Midbrain (tissue), 1 donor: ENCODE results near the gene B4GALT4.
A peak's percentile ranks its signal among the peaks of the same experiment; 100 is the strongest.

Experiments used
- DNase-seq: peaks from one replicate; lab custom pipeline; 2025; lab: John Stamatoyannopoulos, UW

The B4GALT4 gene

DNA sequence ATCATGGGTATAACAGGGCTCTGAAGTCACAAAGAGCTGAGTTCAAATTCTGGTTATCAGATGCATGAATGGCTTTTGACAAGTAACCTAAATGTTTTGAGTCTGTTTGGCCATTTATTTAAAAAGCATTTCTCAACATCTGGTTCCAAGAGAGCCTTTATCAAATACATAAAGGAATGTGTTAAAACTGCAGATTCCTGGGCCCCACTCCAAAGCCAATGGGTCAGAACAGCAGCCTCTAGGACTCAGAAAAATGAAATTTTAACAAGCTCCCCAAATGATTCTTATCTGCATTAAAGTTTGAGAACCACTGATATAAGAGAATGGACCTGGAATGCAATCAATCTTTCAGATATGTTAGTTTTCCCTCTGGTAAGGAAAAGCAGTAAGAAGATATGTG, 3.4 kb downstream of the B4GALT4 start:
- no peak for DNase-seq

DNA sequence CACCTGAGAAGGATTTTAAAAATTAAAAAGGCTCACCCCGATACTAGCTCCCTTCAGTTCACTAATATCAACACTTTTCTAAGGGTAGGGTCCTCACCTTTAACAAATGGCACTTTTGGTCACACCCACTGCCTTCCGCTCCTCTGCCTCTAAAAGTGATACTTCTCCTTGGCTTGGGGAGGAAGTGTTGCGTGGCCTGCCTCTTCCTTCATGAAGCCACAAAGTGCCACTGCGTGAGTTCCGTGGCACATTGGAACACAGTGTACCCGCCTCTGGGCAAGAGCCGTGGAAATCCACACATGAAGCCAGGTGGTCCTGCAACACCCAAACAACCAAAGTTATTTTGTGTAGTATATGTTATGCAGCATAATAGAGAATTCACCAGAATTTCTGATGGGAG, 3.9 kb downstream of the B4GALT4 start:
- no peak for DNase-seq

DNA sequence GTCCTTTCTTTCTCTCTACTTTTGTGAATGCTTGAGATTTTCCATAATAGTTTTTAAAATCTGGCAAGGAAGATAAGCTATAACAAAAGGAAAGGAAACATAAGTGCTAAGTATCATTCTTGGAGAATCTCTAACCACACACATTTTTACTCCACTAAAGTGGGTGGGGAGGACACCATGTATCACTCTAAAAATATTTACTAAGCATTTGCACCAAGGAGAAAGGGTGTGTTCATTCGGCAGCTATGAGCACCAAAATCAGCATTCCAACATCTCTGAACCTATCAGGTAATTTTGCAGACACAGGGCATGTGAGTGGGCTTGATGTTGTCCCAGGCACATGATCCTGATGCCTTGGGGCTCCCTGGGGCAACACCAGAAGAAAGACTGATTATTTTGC, 5.5 kb downstream of the B4GALT4 start:
- DNase-seq, result no peak

DNA sequence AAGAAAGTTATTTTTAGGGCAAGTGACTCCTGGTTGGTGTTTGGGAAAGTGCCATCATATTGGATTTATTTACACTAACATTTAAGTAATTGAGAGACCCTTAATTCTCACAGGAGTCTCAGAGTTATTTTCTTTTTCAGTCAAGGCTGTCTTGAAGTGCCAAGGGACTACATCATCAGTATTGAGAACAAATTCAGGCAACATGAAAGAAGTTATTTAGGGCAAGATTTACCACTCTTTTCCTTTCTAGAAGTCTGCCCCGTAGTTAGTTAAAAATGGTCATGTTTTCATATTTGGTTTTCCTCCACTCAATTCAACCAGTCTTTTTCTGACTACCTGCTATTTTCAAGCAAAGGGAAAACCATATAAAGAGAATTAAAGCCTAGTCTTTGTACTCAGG, 6.1 kb downstream of the B4GALT4 start:
- no peak for DNase-seq

DNA sequence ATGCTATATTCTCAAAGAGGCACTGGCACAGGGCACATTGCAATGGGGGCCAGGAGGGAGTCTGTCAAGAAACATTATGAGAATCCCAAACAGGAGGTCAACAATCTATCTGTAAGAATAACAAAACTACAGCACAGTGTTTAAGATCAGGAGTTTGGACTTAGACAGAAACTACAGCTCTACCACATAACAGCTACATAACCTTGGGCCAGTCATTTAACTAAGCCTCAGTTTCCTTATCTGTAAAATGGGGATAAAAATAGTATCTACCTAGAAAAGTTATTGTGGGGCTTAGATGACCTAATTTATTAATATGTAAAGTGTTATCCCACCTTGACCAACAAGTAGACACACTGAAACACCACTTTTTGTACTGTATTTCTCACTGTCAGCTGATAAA, 9.9 kb downstream of the B4GALT4 start:
- no peak for DNase-seq

DNA sequence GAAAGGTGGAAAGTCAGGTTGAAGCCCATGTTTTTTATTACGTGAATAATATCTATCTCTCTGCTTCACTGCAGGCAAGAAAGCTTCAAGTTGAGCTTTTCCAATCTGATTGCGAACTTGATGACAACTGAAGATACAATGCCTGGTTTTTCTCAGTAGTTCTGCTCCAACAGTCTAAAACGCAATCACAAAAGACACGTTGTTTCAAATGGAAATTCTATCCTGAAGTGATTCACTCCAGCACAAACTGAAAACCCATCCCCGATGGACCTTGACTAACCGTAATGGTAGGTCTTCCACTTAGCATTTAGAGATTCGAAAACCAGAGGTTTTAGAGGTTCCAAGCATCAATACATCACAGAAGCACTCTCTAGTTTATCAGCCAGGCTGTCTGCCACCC, 10.6 kb downstream of the B4GALT4 start:
- DNase-seq, result peak; percentile 17

DNA sequence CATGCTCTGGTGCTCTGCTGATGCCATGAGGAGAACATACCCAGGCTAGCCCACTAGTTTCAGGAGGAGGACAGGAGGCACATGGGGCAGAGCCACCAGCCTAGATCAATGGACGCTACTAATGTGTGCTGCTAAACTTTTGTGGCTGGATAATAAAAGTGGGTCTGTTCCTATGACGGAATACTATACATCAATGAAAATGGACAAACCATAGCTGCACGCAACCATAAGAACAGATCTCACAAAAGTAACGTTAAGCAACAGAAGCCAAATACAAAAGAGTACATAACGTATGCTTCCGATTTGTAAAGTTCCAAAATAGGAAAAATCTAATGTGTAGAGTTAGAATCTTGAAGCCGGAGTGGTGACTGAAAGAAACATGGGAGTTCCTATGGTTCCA, 11.5 kb downstream of the B4GALT4 start:
- DNase-seq, result no peak

DNA sequence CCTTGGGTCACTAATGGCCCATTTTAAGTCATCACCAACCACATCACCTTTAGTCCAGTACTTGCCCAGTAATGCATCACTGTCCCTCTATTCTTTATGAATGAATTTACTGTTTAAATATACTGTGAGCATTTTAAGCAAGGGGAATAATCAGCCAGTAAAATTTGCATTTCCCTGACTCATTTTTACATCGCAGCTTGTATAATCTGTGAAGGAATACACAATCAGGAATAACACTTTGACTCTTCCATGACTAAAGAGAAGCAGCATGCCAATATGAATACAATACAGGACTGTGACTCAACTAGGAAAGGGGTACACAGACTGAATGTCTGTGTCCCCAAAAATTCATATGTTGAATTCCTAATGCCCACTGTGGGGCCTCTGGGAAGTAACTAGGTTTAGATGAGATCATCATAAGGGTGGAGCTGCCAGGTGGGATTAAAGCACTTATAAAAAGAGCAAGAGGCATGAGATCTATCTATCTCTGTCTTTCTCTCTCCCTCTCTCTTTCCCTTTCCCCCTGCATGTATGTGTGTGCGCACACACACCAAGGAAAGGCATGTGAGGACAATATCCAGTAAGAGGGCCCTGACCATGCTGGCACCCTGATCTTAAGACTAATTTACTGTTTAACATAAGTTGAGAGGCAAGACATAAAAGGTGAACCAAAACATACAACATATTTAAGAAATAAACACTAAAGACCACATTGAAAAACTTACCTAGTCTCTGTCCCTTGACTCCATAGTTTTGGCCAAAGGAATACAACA, 12.1 kb downstream of the B4GALT4 start:
- DNase-seq, result no peak

DNA sequence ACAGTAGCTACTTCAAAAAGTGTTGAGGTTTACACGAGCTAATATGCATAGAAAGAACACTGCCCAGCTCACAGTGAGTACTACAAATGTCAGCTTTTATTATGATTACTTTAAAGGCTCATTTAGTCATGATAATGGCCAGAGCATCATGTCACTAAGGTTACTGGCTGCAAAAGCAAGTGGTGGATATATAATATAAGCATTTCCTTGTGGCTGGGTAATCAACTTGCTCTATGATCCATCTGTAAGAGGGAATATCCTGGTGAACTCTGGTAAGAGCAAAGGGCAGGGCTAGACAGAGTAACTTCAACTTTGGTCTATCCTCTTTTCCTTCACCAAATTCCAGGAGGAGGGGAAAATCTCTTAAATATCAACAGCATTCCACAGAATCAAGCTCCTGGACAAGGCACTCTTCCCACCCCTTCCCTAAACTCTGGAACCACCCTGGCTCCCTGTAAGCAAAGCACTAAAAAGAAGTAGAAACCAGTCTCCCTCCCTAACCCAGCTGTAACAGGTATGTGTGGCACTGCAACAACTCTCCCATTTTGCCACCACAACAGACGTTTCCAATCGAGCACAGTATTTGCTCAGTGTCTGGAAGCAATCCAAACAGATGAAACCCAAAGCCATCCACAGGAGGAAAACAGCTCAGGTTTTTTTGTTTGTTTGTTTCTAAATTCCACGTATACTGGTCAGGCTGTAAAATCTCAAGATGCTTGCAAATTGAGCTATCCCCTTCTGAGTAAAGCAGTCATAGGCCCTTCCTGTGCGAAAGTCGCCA, 13.4 kb downstream of the B4GALT4 start:
- DNase-seq, result no peak

DNA sequence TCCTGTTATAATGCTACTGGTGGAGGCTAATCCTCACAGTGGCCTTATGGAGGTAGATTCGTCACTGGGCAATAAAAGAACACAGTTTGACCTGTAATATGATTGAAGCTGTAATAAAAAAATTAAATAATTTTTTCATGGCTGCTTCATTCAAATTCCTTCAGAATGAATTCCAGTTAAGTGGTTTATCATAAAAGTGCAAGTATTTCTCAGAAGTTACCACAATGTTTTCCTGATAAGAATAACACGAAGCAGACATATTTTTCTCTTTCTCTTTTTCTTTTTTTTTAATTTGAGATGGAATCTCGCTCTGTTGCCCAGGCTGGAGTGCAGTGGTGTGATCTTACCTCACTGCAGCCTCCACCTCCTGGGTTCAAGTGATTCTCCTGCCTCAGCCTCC, 15.6 kb downstream of the B4GALT4 start:
- DNase-seq, result no peak

DNA sequence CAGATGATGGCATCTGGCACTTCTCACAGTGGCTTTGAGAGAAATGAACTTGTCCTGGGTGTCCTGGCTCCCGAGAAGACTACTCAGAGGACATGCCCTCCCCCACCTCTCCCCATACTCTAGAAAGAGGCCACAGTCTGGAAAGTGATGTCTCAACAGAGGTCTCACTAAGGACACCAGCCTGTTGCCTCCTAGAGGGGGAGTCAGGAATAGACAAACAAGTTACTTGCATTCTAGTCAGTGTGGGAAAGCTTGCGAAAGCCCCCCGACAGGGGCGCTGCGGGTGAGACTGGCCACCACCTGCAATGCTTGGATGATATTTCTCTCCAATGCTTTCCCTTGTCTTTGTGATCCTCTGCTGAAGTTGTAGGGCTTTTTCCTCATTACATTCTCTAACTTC, 17.2 kb downstream of the B4GALT4 start:
- no peak for DNase-seq

DNA sequence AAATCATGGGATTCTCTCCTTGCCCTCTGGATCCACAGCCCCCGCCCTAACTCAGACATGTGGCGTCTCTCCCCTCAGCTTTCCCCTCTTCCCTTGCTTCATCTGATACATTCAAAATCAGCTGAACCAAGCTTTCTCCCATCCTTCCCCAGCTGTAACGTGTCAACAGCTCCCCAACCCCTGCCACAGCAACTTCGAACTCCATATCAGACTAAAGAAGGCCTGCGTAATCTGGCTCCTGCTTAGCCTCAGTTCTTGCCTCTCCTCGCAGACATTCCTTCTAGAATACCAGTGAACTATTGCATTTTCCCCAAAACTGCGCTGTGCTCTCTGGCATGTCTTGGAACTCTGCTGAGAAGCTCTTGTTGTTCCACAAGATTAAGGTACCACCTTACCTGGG, 18.3 kb downstream of the B4GALT4 start:
- DNase-seq, result no peak

DNA sequence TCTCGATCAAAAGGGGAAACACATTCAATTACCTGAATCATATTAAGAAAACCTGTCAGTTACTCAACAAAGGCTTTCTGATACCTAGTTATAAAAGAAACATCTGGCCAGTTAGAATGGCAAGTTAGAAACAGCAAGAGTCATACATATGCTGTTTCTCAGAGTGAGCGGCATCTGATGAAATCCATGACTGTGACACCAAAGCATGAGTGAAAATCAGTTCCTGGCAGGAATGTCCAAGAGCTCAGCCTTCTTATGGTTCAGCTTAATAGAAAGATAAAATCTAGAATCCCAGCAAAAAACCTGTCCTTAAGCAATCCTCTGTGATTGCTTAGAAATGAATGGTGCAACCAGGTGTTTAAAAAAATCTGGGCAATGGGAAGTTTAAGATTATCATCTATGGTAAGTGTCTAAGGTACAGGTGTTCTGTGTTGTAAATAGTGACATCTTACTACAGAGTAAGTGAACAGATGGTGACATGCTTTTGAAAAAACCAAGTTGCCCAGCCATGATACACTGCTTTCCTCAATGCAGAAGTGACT, 18.8 kb downstream of the B4GALT4 start:
- no peak for DNase-seq

DNA sequence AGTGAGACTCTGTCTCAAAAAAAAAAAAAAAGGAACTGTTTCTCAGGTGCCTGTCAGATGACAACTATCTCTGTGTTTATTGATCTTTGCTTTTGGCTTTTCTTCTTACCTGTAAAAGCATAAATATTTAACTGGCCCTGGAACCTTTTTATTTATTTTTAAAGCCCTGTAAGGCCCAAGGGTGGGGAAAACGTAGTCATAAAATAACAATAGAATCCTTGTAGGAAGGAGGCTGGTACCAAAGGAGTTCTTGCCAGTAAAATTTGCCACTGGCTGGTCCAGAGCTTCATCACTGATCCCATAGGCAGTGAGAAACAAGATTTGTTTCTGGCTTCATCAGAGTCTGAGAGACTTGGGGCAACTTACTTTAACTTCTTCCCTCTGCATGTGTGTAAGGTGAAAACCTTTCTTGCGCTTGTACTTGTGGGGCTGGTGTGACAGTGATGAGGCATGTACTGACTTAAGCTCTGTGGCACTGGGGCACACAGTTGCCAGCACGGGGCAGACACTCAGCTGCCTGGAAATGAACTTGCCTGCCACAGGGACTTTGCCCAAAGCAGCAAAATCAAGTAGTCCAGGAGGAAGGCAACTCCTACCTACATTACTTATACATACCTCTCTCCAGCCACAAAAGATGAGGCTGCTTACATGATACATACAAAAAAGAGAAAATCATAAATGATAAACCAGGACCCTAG, 19.6 kb downstream of the B4GALT4 start:
- DNase-seq, result no peak

DNA sequence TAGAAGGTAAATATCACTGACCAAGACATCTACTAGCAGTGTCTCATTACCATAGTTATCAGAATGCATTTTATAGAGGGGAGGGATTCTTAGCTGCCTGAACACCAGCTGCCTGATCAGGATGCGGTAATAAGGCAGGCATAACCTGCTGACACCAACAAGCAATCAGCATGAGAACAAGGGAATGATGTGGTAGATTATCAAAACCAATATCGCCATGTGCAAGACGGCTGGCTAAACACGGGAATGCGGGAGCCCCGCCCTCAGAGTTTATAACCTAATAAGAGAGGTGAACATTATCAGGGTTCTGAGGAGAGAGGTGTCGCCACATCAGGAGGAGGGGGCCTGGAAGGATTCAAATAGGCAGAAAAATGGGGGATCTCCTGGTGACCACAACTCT, 20.5 kb downstream of the B4GALT4 start:
- DNase-seq, result no peak

DNA sequence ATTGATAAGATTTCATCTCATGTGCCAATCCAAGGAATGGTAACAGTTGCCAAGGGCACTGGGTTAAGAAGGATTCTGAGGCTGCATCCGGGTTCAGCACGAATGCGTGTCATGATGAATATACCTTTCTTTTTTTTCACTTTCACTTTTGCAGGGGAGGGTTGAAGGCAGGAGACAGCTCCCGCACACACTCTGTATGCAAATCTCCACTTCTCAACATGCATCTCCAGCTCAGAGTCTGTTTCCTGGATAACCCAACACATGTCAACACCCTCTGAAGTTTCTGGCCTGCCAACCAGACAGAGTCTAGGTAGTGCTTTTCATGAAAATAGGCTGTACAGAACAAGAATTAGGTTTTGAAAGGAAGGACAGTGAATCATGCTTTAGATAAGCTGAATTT, 21.6 kb downstream of the B4GALT4 start:
- no peak for DNase-seq

DNA sequence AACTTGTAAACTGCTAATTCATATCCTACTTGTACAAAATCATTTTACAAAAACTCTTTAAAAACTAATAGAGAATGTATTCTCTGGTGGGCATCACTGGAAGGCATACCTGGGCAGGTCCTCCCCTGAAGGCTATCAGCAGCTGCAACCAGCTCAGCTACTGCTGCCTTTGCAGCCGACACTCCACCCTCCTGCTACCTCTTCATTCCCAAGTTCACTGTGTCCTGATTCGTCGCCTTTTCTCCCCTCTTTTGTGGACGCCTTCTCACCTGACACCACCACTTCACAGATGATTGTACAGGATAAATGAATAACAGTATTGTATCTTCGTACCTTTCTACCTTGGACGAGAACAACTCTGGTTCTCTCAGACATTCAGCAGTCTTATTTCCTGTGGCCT, 28.9 kb downstream of the B4GALT4 start:
- no peak for DNase-seq

DNA sequence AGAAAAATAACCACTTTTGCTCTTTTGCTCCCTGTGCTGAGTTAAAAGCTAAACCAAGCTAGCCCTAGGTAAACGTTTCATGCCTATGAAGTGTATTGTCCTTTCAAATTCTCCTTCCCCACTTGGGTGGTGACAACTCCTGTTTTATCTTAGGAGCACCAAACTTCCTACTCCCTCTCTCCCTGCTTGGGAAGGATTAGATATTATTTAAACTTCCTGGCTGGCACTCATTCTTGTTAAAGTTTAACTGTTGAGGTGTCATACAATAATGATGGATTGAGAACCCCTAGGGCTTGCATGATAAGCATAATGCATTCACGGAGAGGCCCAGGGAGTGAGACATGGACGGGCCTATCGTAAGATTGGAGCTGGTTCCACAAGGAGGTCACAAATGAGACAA, 29.5 kb downstream of the B4GALT4 start:
- no peak for DNase-seq

DNA sequence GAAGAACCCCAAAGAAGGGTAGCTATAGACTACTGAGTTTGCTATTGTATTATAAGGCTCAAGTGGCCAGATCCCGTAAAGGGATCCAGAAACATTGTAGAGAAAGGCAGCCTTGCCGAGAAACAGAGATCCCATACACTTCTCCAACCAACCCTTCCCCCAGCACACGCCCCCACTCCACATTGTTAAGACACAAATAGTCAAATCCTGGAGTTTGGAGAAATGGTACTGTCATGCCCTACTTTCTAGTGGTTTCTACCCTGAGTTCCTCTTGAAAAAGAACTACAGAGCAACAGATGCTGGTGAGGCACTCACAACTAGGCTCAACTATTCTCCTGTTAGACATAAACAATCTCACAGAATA, 33.2 kb downstream of the B4GALT4 start:
- no peak for DNase-seq

DNA sequence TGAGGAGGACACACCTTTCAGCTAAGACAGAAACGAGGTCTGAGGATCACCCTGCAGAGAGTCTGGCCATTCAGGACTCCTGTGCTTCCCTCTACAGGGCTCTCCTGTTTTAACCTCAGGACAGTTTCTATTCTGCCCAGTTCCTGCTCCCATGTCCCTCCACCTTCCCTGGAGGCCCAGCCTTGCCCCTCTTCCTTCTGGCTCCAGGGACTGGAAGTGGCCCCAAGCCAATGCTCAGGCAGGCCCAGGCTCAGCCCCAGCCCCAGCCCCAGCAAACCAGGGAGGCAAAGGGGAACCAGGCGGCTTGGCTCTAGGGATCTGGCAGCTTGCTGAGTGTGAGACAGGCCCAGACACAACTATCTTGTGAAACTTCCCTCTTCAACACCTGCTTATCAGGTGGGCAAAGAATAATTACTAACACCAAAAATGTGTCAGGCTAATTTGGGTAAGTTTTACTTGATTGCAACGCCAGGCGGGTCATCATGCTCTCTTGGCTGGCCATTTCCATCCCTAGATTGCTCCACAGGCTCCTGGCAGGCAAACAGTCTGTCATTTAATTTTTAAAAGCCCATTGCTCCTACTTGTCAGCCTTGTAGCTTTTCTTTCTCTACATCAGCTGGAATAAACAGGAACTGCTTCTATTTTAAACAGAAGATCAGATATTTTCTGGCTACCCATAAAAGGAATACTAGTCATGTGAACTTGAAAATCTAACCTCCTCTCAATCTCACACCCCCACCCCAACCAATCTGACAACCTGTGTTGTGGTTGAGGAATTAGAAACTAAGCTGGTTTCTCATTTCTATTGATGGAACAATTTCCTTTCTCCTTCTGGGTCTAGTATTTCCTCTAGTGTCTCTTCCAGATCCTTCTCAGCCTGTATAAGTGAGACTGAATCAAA, 33.8 kb downstream of the B4GALT4 start:
- no peak for DNase-seq

DNA sequence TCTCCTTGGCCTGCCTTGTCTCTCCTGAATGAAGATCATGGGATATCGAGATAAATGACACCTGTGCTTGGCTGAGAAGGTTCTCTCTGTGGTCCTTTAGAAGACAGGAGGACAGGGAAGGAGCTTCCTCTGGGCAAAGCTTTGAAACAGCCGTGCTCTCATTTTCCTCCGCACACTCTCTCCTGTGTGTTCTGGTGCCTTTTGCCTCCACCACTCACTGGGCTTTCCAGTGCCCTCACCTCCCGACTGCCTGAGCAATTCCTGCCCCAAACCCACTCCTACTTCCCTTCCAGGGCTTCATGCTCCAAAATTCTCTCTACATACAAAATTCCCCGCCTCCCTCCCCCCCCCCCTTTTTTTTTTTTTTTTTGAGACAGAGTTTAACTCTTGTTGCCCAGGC, 35.0 kb downstream of the B4GALT4 start:
- DNase-seq, result no peak

DNA sequence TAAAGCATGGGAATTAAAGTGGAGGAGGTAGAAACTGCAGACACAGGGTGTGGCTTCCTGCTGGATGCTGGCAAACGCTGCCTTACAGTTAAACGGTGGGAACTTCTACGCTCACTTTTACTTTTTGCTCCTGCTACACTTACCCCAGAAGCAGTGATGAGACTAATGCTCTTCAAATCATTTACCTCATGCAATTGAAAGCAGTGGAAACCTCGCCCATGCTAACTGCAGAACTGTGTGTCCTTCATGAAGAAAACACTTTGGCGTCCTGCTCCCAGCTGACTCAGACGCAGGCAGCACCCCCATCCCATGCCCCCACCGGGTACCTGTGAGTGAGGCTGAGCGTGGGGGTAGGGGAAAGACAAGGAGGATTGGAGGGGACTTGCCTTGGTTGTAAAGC, 35.5 kb downstream of the B4GALT4 start:
- DNase-seq, result no peak
